ENCODE results near the gene CSMD2. TPM values are rescaled to one million over a fixed set of nuclear protein-coding genes. Genes with fewer than 3 reads are reported as not detected.

The CSMD2 gene
- total RNA-seq, 4 donors from 2014 or later = 8.6 TPM; not detected in 3

DNA sequence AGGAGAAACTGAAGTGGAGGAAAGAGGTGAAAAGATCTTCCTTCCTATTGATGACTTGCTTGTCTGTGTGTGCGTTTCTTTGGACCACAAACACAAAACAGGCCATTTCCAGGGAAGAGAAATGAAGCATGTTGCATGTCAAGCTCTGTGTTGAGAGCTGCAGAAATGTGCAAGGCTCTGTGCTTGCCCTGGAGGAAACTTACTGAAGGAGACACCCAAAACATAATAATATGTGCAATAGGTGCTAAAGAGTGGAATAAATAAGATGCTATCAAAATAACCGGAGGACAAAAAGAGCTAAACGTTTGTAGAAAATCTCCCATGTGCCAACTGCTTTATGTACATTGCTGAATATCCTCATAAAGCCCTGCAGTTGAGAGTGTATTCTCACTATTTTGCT, 496.3 kb downstream of the CSMD2 start:
- Histone ChIP-seq H3K9me3 (no peaks in the 10 kb centered on the region), H3K4me1 (no peaks in the 10 kb centered on the region), H3K4me3 (no peak overlapping the region), H3K36me3 (no peaks in the 10 kb centered on the region), H3K27ac (no peak overlapping the region), H3K27me3 (no peaks in the 10 kb centered on the region)
- intact Hi-C loops (cut with DNase I; ENCODE audit: low total_unique reads) = no loop called here
- TF ChIP-seq, protein P1, sequence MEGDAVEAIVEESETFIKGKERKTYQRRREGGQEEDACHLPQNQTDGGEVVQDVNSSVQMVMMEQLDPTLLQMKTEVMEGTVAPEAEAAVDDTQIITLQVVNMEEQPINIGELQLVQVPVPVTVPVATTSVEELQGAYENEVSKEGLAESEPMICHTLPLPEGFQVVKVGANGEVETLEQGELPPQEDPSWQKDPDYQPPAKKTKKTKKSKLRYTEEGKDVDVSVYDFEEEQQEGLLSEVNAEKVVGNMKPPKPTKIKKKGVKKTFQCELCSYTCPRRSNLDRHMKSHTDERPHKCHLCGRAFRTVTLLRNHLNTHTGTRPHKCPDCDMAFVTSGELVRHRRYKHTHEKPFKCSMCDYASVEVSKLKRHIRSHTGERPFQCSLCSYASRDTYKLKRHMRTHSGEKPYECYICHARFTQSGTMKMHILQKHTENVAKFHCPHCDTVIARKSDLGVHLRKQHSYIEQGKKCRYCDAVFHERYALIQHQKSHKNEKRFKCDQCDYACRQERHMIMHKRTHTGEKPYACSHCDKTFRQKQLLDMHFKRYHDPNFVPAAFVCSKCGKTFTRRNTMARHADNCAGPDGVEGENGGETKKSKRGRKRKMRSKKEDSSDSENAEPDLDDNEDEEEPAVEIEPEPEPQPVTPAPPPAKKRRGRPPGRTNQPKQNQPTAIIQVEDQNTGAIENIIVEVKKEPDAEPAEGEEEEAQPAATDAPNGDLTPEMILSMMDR (IDR thresholded peaks at IDR 0.05) = no peak
- TF ChIP-seq POLR2A (IDR thresholded peaks at IDR 0.05) = no peak
- DNase-seq = no peak

DNA sequence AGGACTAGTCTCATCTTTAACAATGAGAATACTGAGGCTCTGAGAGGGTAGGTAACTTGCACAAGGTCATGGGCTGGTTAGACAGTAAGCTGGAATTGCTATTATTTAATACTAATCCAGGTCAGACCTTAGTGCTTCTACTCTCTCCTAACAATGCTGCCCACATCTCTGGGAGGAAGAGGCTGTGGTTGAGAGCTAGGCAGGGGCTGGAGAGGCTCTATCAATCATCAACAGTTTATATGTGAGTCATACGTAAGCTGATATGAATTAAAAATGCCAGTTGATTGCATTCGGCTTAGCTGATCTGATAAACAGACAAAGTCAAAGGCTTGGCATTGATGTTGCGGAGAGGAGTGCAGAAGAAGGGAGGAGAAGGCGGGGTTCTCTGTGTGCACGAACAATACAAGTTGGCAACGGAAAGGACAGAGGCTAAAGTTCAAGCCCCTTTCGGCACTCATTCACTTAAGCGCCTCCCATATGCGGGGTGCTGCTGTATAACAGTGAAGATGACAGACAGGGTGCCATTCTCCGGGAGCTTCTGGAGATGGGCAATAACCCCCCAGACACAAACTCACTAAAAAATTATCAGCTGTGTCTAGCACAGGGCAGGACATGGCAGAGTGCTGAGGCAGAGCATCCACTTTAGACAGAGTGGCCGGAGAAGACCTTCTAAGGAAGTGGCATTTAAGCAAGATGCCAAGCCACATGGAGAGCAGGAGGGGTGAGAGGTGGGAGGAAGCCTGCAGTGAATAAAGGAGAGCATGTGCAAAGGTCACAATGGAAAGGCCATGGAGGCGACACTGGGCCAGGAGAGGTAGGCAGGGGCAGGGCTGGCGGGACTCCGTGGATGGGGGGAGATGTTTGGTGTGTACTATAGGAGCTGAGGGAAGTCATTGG, 497.4 kb downstream of the CSMD2 start:
- no peak for TF ChIP-seq POLR2A (IDR thresholded peaks at IDR 0.05)
- TF ChIP-seq, protein P1 (IDR thresholded peaks at IDR 0.05) = no peak
- DNase-seq = no peak
- Histone ChIP-seq H3K36me3 (no peaks in the 10 kb centered on the region), H3K4me3 (no peak overlapping the region), H3K27me3 (no peaks in the 10 kb centered on the region), H3K4me1 (no peaks in the 10 kb centered on the region), H3K27ac (no peak overlapping the region), H3K9me3 (no peaks in the 10 kb centered on the region)
- intact Hi-C loops (cut with DNase I; ENCODE audit: low total_unique reads) = no loop called here

DNA sequence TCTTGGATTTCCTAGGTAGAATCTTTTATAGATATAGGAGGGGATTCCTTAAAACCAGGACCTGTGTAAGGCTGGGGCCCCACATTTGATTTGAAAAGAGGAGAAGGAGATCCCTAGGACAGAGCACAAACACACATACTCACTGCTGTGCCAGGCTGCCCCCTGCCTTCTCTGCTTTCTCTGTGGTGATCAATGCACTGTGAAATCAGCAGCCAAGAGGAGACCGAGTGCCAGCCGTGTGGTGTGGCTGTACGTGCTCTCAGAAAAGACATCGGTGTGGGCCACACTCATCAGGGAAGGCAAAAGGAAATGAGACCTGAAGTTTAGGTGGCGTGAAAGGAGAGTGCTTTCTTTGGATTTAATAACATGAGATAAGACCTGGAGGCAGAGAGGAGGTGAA, 498.4 kb downstream of the CSMD2 start:
- Histone ChIP-seq H3K27me3 (no peaks in the 10 kb centered on the region), H3K4me3 (no peak overlapping the region), H3K36me3 (no peaks in the 10 kb centered on the region), H3K9me3 (no peaks in the 10 kb centered on the region), H3K4me1 (no peaks in the 10 kb centered on the region), H3K27ac (no peak overlapping the region)
- DNase-seq = no peak
- intact Hi-C loops (cut with DNase I; ENCODE audit: low total_unique reads) = no loop called here
- no peak for TF ChIP-seq POLR2A (IDR thresholded peaks at IDR 0.05)
- TF ChIP-seq, protein P1 (IDR thresholded peaks at IDR 0.05) = no peak

DNA sequence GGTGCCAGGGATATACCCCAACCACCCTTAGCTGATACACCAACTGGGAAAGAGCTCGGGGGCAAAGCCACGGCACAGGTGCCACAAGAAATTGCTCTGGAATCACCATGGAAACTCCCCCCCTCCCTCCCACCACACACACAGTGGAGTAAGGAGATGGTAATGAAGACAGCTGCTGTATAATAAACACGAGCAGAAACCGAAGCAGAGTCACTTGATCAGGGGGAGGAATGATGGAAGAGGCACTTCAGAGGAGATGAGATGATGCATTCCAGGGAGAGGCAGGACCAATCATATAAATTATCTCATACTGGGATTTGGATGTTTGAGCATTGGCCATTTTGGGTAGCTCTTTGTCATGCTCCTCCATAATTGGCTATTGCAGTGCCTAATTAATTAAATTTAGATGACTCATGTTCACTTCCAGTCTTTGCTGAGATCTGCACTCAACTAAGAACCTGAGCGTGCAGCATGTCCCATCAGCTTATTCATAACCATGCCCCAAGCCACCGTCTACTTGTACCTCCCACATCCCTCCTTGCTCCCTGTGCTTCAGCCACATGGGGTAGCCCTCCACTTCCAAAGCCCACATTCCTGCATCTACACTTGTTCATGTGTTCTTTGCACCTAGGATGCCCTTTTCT, 503.1 kb downstream of the CSMD2 start:
- intact Hi-C loops (cut with DNase I; ENCODE audit: low total_unique reads) = no loop called here
- no peaks in the 10 kb centered on the region for H3K9me3 ChIP-seq
- DNase-seq = no peak

More for the DNA sequence above, 503.1 kb downstream of the CSMD2 start:
- Histone ChIP-seq H3K27me3 (no peaks in the 10 kb centered on the region), H3K4me1 (no peaks in the 10 kb centered on the region), H3K4me3 (no peak overlapping the region), H3K27ac (no peak overlapping the region), H3K36me3 (no peaks in the 10 kb centered on the region)
- no peak for TF ChIP-seq POLR2A (IDR thresholded peaks at IDR 0.05)
- TF ChIP-seq, protein P1 (IDR thresholded peaks at IDR 0.05) = no peak
